UCSD-AML1 (cell line): Measurements from ENCODE around the gene GABRB3.

ENCODE experiments used
- DNase-seq: peaks from one replicate; lab custom pipeline; 2025; ENCODE audit not compliant: unreplicated experiment; lab: John Stamatoyannopoulos, UW

Gene GABRB3

GRCh38 chr15:26632500-26632899 lies 140.4 kb downstream of the GABRB3 start:
- DNase-seq, result no peak

DNA sequence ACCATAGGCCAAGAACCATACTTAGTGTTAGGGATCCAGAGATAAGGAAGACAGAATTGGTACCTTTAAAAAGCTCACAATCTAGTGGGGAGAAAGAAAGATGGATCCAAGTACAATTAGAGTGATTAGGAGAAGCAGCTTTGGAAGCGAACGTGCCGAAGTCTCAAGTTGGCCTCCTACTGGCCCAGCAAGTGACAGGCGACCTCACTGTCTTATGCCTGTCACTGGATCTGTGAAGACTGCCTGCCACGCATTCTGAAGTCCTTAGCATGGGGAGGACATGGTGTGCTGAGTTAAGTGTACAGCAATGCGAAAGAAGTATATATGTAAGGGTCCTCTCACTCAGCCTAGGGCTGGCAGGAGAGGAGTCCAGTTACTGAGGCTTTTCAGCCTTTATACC lies 141.0 kb downstream of the GABRB3 start:
- no peak for DNase-seq

DNA sequence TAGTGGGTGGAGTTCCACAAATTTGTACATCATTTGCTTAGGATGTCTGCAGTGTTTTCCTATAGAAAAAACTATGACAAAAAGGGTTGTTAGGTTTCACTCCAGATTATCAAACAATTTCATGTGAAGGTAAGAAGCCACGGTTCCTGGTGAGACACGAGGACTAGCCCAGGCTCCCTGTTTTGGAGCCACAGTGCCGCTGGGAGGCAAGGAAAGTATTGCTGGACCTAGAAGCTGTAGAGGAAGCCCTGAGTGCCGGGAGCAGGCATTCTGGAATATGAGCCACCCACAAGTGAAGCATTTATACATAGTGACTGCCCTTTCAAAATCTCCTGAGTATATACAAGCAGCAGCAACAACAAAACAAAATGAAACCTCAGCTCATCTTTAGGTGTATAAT lies 142.0 kb downstream of the GABRB3 start:
- no peak for DNase-seq

DNA sequence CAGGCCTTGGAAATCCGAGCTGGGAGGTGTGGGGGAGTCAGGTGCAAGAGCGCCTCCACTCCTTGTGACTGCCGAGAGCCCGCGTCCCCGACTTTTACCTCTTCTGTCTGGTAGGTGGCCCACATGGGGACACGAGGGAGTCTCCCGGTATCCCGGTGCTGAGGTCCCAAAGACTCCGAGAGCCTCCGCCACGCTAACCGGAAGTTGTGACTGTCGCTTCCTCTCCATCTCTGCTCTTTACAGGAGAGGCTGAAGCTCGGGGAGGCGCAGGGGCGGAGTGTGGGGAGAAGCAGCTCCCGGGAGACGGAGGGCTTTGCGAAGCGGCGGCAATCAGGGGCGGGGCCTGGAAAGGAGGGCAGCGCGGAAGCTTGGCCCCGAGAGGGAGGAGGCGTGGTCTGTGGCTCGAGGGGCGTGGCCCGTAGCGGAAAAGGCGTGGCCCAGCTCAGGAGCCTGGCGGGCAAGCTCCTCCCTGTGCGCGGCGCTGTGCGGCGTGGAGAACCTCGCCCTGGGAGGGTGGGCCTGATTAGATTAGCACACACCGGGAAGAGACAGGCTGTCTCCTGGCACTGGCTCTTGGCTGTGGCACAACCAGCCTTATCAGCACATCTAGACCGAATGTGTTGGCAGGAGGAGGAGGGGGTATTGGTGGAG lies 143.9 kb downstream of the GABRB3 start:
- DNase-seq, result no peak

DNA sequence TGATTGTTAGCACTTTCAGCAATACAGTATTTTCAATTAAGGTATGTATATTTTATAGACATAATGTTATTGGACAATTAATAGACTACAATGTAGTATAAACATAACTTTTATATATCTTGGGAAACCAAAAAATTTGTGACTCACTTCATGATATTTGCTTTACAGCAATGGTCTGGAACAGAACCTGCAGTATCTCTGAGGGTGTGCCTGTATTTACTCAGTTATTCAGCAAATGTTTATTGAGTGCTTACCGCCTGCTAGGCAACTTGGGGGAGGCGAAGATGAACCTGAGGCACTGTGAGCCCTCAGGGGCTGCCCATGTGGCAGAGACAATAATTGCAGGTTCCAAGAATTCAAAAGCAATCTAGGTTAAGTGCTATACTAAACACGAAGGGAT lies 144.8 kb downstream of the GABRB3 start:
- DNase-seq, result no peak

DNA sequence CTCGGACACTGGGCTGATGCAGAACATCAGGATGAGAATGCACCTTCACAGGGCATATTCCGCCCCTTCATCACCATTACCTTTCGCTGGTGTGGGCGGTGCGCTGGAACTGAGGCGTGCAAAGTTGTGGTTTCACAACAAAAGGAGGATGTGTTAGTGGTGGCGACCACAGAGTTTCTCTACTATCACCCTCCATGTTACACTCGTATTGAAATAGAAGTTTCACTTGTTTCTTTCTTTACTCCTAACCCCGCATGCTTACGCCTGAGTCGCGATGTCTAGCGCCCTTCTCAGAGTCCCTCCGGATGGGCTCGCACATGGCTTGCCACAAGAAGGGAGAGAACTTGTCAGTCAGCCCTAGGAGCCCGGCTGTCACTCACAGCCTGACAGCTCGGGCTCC lies 148.7 kb downstream of the GABRB3 start:
- DNase-seq, result no peak

DNA sequence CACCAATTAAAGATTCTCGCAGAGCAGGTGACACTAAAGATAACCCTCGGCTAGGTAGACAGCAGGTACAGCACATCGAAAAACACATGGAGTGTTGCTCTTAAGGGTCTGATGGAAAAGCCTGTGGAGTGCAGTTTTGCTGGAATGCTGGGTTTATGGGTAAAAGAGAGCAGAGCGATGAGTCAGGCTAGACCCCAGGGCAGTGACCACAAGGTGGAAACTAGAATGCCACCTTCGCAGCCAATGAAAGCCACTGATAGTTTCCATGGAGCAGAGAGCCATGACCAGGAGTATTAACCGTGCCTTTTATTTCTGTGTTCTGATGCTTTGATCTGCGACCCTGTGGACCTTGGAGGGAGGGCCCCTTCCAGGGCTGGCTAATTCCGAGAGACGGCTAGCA lies 149.8 kb downstream of the GABRB3 start:
- DNase-seq, result no peak

DNA sequence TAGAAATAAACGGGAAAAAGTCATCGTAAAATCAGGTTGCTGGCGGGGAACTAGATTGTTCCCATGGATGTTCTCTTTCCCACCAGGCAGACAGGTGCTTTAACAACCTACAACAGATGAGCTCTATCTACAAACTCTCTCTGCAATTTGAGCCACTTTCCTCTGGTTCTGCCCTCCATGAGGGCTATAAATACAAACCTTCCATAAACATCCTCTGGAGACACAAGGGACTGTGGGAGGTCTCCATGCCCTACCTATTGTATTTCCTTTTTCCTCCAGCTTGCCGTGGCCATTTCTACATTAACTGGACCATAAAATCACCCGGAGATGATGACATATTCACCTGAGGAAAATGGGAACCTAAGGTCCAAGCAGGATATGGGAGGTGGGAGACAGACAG lies 151.1 kb downstream of the GABRB3 start:
- no peak for DNase-seq

DNA sequence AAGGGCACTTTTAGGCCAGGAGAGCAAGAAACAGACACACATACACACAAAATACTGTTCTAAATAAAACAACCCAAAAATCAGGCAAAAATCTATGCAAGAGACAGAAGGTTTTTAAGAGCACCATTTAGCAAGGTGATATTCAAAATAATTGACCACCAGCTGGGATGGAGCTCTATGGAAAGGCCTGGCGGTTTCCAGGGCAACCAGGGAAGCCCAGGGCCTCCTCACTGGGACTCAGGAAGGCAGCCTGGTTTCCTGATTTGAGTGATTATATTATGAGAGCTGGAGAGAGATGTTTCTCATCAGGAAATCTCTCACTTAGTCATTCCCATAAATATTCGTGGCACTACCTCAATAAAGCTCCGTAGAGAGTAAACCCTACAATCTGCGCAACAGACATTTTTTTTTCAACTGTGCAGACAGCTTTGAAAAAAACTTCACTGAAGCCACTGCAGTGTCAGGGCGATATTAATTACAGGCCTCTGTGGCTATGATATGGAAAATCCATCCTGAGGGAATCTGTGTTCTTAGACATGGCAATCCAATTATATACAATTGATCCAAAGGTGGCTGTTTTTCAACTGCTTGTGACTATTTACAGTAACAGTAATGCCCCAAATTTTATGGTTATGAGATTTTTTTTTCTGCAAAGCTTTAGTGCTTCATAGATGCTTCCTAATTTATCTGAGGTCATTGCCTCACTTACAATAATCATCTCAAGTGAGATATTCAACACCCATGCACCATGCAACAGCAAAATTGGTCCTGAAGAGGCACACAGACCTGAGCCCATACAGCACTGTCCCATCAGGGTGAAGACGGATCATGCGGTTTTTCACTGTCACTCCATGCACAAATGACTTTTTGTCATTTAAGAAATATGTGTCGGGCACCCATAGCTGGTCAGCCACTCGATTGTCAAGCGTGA lies 152.1 kb downstream of the GABRB3 start:
- DNase-seq, result no peak

GRCh38 chr15:26615927-26616302 lies 157.0 kb downstream of the GABRB3 start:
- no peak for DNase-seq

GRCh38 chr15:26615188-26615926 lies 157.5 kb downstream of the GABRB3 start:
- no peak for DNase-seq

DNA sequence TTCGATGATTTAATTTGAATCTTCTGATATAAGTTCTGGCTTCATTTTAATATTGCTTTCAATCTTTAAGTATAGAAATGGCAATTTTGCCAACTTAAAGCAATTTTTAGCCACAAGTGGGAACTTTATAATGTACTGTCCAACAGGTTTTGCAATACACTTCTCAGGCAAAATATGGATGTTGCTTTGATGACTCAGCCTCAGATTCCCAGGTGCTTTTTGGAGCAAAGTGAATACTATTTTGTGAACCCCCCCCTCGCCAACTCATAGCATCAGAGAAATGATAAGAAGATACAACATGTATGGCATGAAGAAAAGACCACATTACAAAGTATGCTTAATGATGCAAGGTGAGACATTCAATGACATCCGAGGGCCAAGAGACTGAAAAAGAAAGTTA lies 158.1 kb downstream of the GABRB3 start:
- no peak for DNase-seq

- no peak for DNase-seq
Measured at GRCh38 chr15:26598704-26599103, 174.2 kb downstream of the GABRB3 start.

- DNase-seq, result no peak
Measured at GRCh38 chr15:26595611-26596010, 177.3 kb downstream of the GABRB3 start.

DNA sequence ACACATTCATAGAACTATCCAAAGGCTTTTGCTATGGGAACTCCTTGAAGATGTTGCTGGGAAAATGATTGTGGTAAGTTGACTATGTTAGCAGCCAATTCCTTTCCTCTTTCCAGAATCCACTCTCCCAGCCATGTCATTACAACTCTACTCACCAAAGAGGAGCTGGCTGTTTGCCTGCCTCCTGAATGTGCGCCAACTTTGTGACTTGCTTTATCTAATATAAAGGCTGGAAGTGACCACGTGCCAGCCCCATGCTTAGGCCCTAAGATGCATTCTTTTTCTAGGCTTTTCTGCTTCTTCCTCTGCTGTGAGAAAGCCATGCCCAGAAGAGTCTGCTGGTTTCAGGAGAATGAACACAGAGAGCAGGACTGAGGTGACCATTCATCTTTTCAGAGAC lies 182.2 kb downstream of the GABRB3 start:
- no peak for DNase-seq

DNA sequence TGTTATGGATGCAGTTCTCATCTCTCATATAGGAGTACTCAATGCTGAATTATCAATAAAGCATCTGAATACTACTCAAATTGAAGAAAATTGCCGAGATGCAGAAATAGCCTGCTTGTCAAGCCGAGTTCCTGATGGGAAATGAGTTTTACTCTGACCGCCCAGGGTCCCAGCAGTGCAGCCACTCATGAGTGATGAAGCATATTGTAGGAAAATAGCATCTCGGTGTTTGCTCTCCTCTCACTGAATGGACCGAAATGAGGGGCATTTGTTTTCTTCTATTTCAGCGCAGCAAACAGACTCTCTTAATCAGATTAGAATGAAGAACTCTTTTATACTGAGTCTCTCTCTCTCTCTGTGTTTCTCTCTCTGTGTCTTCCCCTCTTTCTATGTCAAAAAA lies 190.0 kb downstream of the GABRB3 start:
- DNase-seq, result no peak

- DNase-seq, result no peak
Measured at GRCh38 chr15:26580943-26581342, 191.9 kb downstream of the GABRB3 start.

- DNase-seq, result no peak
Measured at GRCh38 chr15:26572602-26573350, 200.1 kb downstream of the GABRB3 start.

DNA sequence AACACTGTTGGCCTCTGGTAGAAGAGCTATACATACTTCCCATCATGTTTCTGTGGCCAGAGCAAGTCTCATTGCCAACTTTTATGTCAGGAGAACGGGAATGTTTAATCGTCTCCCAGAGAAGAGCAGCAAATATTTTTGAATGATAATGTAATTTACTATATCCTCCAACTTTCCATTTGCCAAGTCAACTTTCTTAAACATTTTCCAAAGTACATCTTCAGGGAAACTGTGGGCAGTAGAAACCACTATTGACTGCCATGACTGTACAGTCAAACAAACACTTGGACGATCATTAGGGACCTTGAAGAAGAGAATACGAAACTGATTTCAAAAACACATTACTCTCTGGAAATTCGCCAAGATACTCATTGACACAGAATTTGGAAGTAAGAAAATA lies 201.5 kb downstream of the GABRB3 start:
- no peak for DNase-seq

GRCh38 chr15:26565542-26565941 lies 207.3 kb downstream of the GABRB3 start:
- no peak for DNase-seq

DNA sequence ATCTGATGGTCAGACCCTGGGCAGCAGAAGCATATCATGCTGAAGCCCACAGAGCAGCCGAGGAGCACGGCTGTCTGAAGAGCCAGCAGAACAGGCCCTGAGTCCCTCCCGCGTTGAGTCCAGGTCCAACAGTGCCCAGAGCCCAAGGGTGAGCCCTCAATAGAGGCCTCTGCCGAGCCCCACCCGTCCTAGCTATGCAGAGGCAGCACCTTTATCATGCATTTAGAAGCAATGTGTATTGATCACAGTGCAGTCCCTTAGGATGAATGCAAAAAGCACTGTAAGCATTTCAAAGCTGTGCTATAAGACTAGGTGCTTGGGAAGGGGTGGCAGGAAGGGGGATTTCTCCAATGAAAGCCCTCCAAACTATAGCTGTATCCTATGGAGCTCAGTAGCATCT lies 208.5 kb downstream of the GABRB3 start:
- DNase-seq, result no peak
